NB4 (cell line): Measurements from ENCODE around the gene UBASH3A.

ENCODE experiments used
- POLR2A ChIP-seq: IDR thresholded peaks from 2 replicates; pipeline ENCODE4 v1.6.1; 2011; ENCODE audit warnings: mild to moderate bottlenecking; ENCODE audit not compliant: insufficient read length; ENCODE audit errors: extremely low read depth
- TF ChIP-seq, protein P1 (sequence below): IDR thresholded peaks from one replicate; pipeline ENCODE4 v1.5.1; 2012; ENCODE audit warnings: low read depth, low read length
- TF ChIP-seq, protein P2 (sequence below): IDR thresholded peaks from 2 replicates; pipeline ENCODE4 v1.6.1; 2011; ENCODE audit warnings: low read depth, low read length

DNA sequence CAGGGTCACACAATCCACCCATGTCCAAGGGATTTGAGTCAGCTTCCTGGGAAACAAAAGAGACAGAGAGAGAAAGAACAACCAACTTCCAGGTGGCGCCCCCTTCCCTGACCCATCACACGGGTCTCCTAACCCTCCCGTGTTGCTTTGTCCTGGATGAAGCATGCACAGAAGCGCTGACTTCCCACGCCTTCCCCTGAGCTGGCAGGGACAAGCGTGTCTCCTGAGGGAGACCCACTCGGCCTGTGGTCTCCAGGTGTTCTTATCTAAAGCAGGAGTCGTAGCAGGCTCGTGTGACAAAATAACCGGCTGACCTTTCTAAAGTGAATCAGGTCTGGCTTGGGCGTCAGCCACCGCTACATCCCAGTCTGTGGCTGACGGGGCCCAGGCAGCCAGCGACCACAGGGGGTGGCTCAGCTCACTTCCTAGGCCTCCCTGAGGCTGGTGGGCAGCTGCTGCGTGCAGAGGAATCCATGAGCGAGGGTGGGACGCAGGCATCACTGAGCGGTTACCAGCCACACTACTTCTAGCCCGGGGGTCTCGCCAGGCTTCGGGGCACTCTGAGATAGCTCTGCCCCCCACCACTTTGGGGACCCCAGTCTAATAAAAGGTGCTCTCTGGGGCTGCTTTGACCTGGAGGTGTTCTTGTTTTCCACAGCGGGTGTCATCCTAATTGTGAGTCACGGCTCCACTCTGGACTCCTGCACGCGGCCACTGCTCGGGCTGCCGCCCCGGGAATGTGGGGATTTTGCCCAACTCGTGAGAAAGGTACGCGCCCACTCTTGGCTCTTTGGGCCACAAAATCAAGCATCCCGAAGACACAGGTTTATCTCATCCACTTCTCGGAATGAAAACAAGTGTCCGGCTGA, 40.4 kb downstream of the UBASH3A start:
- TF ChIP-seq, protein P1, sequence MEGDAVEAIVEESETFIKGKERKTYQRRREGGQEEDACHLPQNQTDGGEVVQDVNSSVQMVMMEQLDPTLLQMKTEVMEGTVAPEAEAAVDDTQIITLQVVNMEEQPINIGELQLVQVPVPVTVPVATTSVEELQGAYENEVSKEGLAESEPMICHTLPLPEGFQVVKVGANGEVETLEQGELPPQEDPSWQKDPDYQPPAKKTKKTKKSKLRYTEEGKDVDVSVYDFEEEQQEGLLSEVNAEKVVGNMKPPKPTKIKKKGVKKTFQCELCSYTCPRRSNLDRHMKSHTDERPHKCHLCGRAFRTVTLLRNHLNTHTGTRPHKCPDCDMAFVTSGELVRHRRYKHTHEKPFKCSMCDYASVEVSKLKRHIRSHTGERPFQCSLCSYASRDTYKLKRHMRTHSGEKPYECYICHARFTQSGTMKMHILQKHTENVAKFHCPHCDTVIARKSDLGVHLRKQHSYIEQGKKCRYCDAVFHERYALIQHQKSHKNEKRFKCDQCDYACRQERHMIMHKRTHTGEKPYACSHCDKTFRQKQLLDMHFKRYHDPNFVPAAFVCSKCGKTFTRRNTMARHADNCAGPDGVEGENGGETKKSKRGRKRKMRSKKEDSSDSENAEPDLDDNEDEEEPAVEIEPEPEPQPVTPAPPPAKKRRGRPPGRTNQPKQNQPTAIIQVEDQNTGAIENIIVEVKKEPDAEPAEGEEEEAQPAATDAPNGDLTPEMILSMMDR = no peak
- TF ChIP-seq POLR2A = no peak
- TF ChIP-seq, protein P2, sequence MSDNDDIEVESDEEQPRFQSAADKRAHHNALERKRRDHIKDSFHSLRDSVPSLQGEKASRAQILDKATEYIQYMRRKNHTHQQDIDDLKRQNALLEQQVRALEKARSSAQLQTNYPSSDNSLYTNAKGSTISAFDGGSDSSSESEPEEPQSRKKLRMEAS = no peak
